NAMALWA (cell line): ENCODE data around the gene OR10J5.
"Not testable (repeated sequence)": the region's sequence is repeated elsewhere in the genome, so short reads cannot be mapped to it uniquely, and the experiment has no call there.

Source experiments
- DNase-seq: peaks from one replicate; pipeline ENCODE4 v3.0.0-alpha.2; 2015; ENCODE audit warnings: low spot score

Gene OR10J5

GRCh38 chr1:159535907-159536306 lies at the start of gene OR10J5:
Gene OR10J5 (minus strand): TSS chr1:159536007. CDS start chr1:159536007, 0 bp downstream.
- no peak for DNase-seq

GRCh38 chr1:159584536-159584935 lies 48.7 kb upstream of the OR10J5 start:
- DNase-seq: no peak

GRCh38 chr1:159581422-159581821 lies 45.6 kb upstream of the OR10J5 start:
- DNase-seq: no peak

GRCh38 chr1:159580340-159580739 lies 44.5 kb upstream of the OR10J5 start:
- no peak for DNase-seq

- DNase-seq: no peak
Observed at GRCh38 chr1:159577446-159577845, 41.6 kb upstream of the OR10J5 start.

- no peak for DNase-seq
Observed at GRCh38 chr1:159562680-159563079, 26.9 kb upstream of the OR10J5 start.

GRCh38 chr1:159561497-159561896 lies 25.7 kb upstream of the OR10J5 start:
- no peak for DNase-seq

GRCh38 chr1:159560599-159560998 lies 24.8 kb upstream of the OR10J5 start:
- no peak for DNase-seq

- no peak for DNase-seq
Observed at GRCh38 chr1:159556931-159557369, 21.1 kb upstream of the OR10J5 start.

- DNase-seq: no peak
Observed at GRCh38 chr1:159554696-159555095, 18.9 kb upstream of the OR10J5 start.

- DNase-seq: no peak
Observed at GRCh38 chr1:159554261-159554660, 18.5 kb upstream of the OR10J5 start.

- no peak for DNase-seq
Observed at GRCh38 chr1:159548126-159548525, 12.3 kb upstream of the OR10J5 start.

- no peak for DNase-seq
Observed at GRCh38 chr1:159532922-159533321, 2.9 kb downstream of the OR10J5 start.

- DNase-seq: not testable (repeated sequence)
Observed at GRCh38 chr1:159524792-159525191, 11.0 kb downstream of the OR10J5 start.

- no peak for DNase-seq
Observed at GRCh38 chr1:159510229-159510541, 25.6 kb downstream of the OR10J5 start.

GRCh38 chr1:159509440-159510228 lies 26.2 kb downstream of the OR10J5 start:
- no peak for DNase-seq

GRCh38 chr1:159508951-159509350 lies 26.9 kb downstream of the OR10J5 start:
- DNase-seq: no peak

GRCh38 chr1:159505676-159506075 lies 30.1 kb downstream of the OR10J5 start:
- no peak for DNase-seq

- DNase-seq: no peak
Observed at GRCh38 chr1:159501082-159501481, 34.7 kb downstream of the OR10J5 start.

GRCh38 chr1:159494513-159495210 lies 41.1 kb downstream of the OR10J5 start:
- not testable (repeated sequence) for DNase-seq

GRCh38 chr1:159493354-159493753 lies 42.5 kb downstream of the OR10J5 start:
- DNase-seq: no peak

- DNase-seq: no peak
Observed at GRCh38 chr1:159492575-159493323, 43.1 kb downstream of the OR10J5 start.
